ENCODE data around the gene NHERF1. TPM values are rescaled to one million over a fixed set of nuclear protein-coding genes. Genes with fewer than 3 reads are reported as not detected.

NHERF1 gene
- total RNA-seq, 1 donor from 2014 or later = 33.6 TPM

- Histone ChIP-seq H3K36me3 (ENCODE audit: control insufficient read depth, insufficient read depth, low read length) (no peaks in the 10 kb centered on the region), H3K4me3 (ENCODE audit: low read depth, low read length) (no peak overlapping the region), H3K27me3 (ENCODE audit: control insufficient read depth, insufficient read depth, low read length) (no peaks in the 10 kb centered on the region)
- no peak for DNase-seq (ENCODE audit: low read depth)
- TF ChIP-seq CTCF (IDR thresholded peaks at IDR 0.05; ENCODE audit: insufficient read depth, low read length, poor library complexity, severe bottlenecking) = no peak
These were observed 9.8 kb downstream of the NHERF1 start for GRCh38 chr17:74757931-74758847.

GRCh38 chr17:74758848-74759168 lies 10.4 kb downstream of the NHERF1 start:
- no peak for TF ChIP-seq CTCF (IDR thresholded peaks at IDR 0.05; ENCODE audit: insufficient read depth, low read length, poor library complexity, severe bottlenecking)
- no peak for DNase-seq (ENCODE audit: low read depth)
- Histone ChIP-seq H3K4me3 (ENCODE audit: low read depth, low read length) (no peak overlapping the region), H3K36me3 (ENCODE audit: control insufficient read depth, insufficient read depth, low read length) (no peaks in the 10 kb centered on the region), H3K27me3 (ENCODE audit: control insufficient read depth, insufficient read depth, low read length) (no peaks in the 10 kb centered on the region)

GRCh38 chr17:74759243-74759801 lies 10.9 kb downstream of the NHERF1 start:
- Histone ChIP-seq H3K4me3 (ENCODE audit: low read depth, low read length) (no peak overlapping the region), H3K27me3 (ENCODE audit: control insufficient read depth, insufficient read depth, low read length) (no peaks in the 10 kb centered on the region), H3K36me3 (ENCODE audit: control insufficient read depth, insufficient read depth, low read length) (no peaks in the 10 kb centered on the region)
- DNase-seq (ENCODE audit: low read depth) = no peak
- no peak for TF ChIP-seq CTCF (IDR thresholded peaks at IDR 0.05; ENCODE audit: insufficient read depth, low read length, poor library complexity, severe bottlenecking)

- no peaks in the 10 kb centered on the region for H3K36me3 ChIP-seq (ENCODE audit: control insufficient read depth, insufficient read depth, low read length)
- TF ChIP-seq CTCF (IDR thresholded peaks at IDR 0.05; ENCODE audit: insufficient read depth, low read length, poor library complexity, severe bottlenecking) = no peak
- no peak for DNase-seq (ENCODE audit: low read depth)
- H3K4me3 ChIP-seq (ENCODE audit: low read depth, low read length) = no peak overlapping the region
- H3K27me3 ChIP-seq (ENCODE audit: control insufficient read depth, insufficient read depth, low read length) = no peaks in the 10 kb centered on the region
These were observed 11.5 kb downstream of the NHERF1 start for GRCh38 chr17:74759941-74760340.

- H3K27me3 ChIP-seq (ENCODE audit: control insufficient read depth, insufficient read depth, low read length) = no peaks in the 10 kb centered on the region
- TF ChIP-seq CTCF (IDR thresholded peaks at IDR 0.05; ENCODE audit: insufficient read depth, low read length, poor library complexity, severe bottlenecking) = no peak
- H3K4me3 ChIP-seq (ENCODE audit: low read depth, low read length) = no peak overlapping the region
- H3K36me3 ChIP-seq (ENCODE audit: control insufficient read depth, insufficient read depth, low read length) = no peaks in the 10 kb centered on the region
- no peak for DNase-seq (ENCODE audit: low read depth)
These were observed 12.1 kb downstream of the NHERF1 start for GRCh38 chr17:74760404-74761105.
